GM12873 (cell line): ENCODE data around the gene FAM47E.

Source experiments
- CTCF ChIP-seq: IDR thresholded peaks from 2 replicates; pipeline ENCODE4 v1.5.1; 2012; ENCODE audit warnings: low read depth, mild to moderate bottlenecking, moderate library complexity, low read length, control low read depth; ENCODE audit not compliant: insufficient read depth; ENCODE audit errors: missing control alignments

Gene FAM47E

GRCh38 chr4:76305971-76306881 is 54.7 kb downstream of the FAM47E start, which contains the start of gene STBD1:
Gene STBD1 (plus strand): TSS chr4:76306733. CDS start chr4:76306770, 37 bp downstream.
- TF ChIP-seq CTCF: no peak

DNA sequence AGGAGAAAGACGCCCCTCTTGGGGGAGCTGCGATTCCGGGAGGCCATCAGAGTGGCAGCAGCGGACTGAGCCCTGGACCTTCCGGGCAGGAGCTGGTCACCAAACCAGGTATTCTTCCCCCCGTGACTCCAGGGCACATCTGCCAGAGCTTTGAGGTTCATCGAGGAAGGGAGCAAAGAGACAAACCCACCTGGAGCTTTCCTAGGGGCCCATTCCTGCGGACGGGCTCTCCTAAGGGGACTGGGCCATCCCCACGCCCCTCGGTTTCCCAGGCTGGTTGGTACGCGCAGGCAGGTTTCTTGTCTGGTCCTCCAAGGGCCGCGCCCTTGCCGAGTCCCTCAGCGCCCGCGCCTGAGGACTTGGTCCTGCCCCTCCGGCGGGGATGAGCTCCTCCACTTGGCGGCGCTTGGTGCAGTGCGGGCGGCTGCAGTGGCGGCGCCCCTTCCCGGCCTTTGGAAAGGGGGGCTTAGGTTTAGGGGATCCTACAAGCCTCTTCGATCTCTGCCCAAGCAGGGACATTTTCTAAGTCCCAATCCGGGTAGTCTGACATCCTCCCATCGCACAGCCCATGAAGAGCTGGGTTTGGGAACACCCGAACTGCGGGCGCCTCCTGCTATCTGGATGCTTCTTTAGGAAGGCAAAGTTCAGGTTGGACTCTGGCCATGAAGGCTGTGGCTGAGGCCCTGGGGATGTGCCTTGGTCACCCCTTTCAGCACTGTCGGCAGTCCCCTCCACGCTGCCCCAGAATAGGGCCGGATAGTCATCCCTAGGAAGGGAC is 55.5 kb downstream of the FAM47E start:
- no peak for TF ChIP-seq CTCF

DNA sequence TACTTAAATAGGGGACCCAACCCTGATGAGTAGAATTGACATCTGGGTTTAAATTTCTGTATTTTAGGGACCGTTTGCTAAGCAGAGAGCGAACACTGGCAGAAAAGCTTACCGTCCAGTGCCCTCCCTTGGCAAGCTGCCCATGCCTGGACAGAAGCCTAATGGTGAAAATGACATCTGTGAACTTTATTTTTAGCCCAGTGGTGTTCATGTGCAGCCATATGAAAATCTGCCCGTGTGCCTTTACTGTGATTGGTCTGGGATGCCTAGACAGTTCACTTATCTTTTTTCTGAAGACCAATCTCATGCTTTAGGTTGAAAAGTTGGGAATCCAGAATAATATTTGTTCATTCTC is 56.1 kb downstream of the FAM47E start:
- no peak for TF ChIP-seq CTCF

DNA sequence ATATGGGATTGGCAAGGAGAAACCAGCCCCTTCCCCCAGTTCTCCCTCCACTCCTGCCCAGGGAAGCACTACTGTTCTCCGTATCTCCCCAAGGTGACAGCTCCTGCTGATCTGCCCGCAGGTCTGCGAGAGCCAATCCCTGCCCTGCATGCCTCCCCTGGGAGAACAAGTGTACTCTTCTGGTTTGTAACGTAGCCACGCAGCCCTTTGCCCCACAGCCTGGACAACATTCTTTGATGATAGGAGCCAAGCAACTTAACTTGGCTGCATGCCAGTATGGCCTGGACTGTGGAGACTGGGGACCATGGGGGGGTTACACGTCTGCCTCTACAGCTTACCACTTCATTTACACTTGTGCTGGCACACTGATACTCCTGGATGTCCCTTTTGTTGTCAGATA is 57.0 kb downstream of the FAM47E start:
- TF ChIP-seq CTCF: no peak

GRCh38 chr4:76309939-76310550 is 58.5 kb downstream of the FAM47E start:
- no peak for TF ChIP-seq CTCF

DNA sequence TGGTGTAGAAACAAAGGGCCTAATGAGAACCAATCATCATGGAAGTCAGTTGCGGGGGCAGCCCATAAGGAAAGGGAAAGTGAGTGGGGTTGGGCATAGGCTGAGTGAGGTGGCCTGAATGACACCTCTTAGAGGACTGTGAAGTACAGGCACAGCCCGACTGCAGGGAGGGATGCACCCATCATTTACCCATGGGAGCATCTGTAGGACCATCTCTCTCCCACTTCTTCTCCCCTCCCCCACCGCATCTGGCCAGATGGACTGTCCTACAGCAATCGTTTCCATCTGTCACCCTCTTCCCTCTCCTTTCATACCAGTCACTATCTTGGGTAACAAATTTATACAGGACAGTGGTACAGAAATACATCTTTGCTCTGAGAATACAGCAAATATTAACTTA is 59.2 kb downstream of the FAM47E start:
- no peak for TF ChIP-seq CTCF

GRCh38 chr4:76311896-76312331 is 60.4 kb downstream of the FAM47E start:
- TF ChIP-seq CTCF: no peak
